IPS-NIHi7 (cell line): Measurements from ENCODE around the gene MICAL2.

ENCODE experiments used
- DNase-seq: peaks from one replicate; pipeline ENCODE4 v3.0.0; 2012; ENCODE audit warnings: mixed read lengths; ENCODE audit errors: extremely low spot score

Gene MICAL2

DNA sequence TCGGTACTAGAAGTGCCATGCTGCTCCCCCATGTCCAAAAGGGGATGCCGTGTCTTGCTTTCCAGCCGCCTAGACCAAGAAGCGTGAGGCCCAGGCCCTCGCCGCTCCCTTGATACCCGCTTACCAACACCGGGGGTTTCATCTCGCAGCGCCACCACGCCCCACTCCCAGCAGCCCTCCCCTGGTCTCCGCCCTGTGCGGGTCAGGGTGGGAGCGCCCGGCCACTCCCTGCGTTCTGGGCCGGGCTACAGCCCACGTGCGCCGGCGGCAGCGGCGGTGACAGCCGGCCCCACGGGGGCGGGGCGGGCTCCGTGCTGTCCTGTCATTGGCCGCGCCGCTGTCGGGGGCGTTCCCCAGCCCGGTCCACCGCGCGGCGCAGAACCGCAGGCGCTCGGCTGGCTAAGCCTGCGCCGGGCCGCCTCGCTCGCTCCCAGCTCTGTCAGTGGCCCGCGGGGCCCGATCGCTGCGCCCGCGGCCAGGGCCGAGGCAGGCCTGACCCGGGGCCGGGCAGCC is at the start of gene MICAL2:
MICAL2 (plus strand) TSS at position 390 of the 513 bp plus-strand sequence. CDS start 51,566 bp downstream, outside the sequence.
- DNase-seq: peak; percentile 98

- DNase-seq: no peak
Measured at GRCh38 chr11:12061851-12062560, 48.4 kb upstream of the MICAL2 start.

DNA sequence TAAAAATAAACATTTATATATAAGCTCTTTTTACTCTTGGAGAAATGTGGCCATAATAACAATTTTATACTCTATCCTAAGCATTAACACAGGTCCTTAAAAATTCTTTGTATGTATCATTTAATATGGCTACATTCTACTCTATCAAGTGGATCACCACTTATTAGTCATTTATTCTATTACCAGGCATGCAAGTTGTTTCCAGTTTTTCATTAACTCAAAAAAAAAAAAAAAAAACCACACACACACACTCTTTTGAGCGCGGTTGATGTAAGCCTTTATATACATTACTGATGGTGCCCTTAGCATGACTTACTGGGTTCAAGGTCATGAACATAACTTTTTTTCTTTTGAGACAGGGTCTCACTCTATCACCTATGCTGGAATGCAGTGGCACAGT is 47.1 kb upstream of the MICAL2 start:
- DNase-seq: no peak

DNA sequence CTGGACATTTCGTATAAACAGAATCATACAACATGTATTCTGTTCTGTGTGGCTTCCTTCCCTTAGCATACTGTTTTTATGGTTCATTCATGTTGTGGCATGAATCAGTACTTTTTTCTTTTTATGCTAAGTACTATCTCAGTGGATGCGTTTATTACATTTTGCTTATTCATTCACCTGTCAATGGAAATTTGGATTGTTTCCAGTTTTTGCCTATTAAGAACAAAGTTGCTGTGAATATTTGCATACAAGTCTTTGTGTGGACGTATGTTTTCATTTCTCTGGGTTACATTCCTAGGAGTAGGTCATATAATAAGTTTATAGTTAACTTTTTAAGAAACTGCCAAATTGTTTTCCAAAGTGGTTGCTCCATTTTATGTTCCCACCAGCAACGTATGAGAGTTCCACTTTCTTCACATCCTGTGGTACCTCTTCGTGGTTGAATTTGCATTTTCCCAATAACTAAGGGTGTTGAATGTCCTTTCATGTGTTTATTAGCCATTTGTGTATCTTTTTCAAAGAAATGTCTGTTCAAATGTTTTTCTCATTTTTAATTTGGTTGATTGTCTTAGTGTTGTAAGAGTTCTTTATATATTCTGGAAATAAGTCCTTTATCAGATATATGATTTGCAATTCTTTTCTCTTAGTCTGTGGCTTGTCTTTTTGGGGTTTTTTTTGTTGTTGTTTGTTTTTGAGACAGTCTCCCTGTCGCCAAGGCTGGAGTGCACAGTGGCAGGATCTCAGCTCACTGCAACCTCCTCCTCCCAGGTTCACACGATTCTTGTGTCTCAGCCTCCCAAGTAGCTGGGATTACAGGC is 46.0 kb upstream of the MICAL2 start:
- no peak for DNase-seq

DNA sequence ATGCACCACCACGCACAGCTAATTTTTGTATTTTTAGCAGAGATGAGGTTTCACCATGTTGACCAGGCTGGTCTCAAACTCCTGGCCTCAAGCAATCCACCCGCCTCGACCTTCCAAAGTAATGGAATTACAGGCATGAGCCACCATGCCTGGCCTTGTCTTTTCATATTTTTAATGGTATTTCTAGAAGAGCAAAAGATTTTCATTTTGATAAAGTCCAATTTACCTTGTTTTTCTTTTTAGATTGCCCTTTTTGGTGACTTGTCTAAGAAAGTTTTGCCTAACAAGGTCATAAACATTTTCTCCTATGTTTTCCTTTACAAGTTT is 45.5 kb upstream of the MICAL2 start:
- DNase-seq: no peak

- peak; percentile 46 for DNase-seq
Measured at GRCh38 chr11:12066056-12066798, 44.2 kb upstream of the MICAL2 start.

- peak; percentile 49 for DNase-seq
Measured at GRCh38 chr11:12066799-12067508, 43.4 kb upstream of the MICAL2 start.

GRCh38 chr11:12067796-12068357 is 42.5 kb upstream of the MICAL2 start:
- no peak for DNase-seq

DNA sequence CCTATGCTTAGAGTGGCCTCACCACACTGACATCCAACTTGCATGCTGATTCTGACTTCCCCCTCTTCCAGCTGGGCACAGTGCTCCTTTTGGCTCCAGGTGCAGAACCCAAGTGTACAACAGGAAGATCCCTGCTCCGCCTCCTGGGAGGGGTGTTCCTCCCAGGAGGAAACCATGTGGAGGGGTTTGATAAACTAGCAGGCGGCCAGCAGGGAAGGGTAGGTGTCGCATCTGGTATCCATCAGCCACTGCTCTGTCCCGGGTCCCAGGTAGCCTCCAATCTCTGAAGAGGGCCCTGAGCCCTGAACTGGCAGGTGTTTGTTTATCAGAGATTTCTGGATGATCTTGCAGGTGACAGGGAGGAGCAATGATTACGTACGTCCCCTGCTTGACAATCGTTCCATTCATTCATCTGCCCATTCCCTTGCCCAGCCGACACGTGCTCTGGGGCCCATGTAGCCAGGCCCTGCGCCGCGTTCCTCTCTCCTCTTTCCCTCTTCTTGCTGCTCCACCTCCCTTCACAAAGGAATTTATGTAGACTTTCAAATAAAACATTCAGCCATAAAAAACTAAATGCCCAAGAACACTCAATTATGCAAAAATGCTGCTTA is 41.2 kb upstream of the MICAL2 start:
- DNase-seq: no peak

DNA sequence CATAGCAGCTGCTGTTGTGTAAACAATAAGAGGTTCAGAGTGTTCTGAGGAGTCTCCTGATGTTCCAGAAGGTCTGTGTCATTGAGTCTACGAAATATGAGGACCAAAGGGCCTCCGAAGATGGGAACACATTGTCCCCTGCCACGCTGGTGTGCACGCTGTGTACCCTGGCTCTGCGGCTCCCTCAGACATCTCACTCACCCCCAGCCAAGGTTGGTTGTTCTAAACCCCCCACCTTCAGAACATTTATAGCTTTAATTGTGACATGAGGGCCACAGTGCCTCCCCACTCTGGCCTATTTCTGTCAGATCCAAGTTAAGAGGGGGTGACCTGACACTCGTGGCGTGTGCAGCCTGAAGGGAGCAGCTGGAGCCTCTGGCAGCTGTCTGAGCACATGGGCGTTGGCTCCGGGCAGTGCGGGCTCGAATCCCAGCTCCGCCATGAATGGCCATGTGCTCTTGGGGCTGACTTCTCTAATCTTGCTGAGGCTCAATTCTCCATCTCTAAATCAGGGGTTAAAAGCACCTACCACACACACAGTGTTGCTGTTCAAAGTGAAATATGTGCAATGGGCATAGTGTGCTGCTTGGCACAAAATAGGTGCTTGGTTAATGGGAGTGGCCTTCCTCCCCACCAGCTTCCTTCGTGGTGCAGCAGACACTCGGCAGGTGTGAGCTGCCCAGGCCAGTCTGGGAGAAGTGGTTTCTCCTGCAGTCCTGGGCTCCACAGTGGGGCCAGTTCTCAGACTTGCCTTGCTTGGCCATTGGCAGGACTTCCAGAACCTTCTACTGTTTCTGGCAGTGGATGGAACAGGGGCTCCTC is 39.7 kb upstream of the MICAL2 start:
- DNase-seq: no peak

- DNase-seq: no peak
Measured at GRCh38 chr11:12071574-12071973, 38.8 kb upstream of the MICAL2 start.

GRCh38 chr11:12073436-12073835 is 37.0 kb upstream of the MICAL2 start:
- no peak for DNase-seq

- DNase-seq: no peak
Measured at GRCh38 chr11:12073886-12074285, 36.5 kb upstream of the MICAL2 start.

DNA sequence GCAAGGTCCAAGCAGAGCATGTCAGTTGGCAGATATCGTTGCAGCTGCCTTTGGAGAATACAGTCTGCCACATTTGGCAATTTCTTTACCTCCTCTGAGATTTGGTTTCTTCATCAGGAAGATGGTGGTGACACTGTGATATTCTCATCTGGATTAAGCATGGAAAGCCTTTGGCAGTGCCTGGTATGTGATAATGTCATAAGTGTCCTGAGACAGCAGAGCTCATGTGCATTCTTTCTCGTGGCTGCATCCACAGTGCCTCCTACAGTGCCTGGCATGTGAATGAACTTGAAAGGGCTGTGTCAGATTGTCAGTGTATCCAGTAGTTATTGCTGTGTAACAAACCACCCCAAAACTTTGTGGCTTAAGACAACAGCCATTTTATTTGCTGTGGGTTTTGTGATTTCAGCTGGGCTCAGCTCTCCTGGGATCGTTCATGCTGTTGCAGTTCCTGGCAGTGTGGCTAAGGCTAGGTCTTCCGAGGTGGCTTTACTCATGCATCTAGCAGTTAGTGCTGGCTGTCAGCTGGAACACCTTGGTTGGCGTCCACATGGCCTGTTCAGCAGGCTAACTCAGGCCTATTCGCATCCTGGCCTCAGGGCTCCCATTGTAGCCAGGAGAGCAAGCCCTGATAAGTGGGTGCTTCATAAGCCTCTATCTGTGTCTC is 35.7 kb upstream of the MICAL2 start:
- DNase-seq: no peak

DNA sequence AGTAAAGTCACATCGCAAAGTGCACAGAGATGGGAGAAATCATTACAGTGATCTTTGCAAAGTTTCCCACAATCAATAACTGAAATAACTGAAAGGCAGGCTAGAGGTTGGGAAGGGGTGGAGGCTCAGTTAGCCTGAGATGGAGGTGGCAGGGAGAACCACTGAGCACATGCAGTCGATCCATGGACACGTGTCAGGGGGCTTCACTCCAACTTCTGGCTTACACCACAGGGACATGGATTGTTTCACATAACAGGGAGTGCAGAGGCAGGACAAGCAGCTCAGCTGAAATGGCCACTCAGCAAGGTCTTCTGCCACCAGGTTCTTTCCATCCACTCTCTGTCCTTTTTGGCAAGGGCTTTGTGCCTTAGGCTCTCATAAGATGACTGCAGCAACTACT is 35.1 kb upstream of the MICAL2 start:
- no peak for DNase-seq

DNA sequence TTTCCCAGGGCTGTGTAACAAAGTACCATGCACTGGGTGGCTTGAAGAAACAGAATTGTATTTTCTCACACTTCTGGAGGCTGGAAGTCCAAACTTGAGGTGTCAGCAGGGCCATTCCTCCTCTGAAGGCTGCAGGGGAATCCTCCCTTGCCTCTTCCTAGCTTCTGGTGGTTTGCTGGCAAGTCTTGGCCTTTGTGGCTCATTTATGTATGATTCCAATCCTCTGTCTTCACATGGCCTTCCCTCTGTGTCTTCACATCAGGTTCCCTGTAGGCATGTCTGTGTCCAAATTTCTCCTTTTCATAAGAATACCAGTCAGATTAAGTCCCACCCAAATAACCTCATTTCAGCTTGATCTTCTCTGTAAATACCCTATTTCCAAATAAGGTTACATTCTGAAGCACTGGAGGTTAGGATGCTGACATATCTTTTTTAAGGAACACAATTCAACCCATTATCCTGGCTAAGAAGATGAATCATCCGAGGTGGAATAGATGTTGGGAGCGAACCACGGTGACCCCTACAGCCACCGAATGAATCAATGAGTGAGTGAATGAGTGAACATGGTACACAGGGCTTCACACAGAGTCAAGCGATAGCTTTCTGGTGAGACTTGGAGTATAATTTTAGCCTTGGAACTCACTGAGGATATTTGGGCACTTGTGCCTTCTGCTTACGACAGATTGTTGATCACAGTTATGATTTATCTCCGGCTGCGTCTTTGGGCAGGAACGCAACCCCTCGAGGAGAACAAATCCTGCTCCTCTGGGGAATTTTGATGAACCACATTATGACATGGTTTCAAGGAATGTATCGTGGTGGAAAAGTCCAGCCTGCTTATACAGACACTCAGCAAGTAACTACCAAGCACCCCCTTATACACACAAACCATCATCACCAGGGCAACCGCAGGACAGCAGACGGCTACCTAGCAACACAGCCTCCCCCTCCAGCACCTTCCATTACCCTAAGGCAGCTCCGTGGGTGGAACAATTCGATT is 34.3 kb upstream of the MICAL2 start:
- DNase-seq: no peak

DNA sequence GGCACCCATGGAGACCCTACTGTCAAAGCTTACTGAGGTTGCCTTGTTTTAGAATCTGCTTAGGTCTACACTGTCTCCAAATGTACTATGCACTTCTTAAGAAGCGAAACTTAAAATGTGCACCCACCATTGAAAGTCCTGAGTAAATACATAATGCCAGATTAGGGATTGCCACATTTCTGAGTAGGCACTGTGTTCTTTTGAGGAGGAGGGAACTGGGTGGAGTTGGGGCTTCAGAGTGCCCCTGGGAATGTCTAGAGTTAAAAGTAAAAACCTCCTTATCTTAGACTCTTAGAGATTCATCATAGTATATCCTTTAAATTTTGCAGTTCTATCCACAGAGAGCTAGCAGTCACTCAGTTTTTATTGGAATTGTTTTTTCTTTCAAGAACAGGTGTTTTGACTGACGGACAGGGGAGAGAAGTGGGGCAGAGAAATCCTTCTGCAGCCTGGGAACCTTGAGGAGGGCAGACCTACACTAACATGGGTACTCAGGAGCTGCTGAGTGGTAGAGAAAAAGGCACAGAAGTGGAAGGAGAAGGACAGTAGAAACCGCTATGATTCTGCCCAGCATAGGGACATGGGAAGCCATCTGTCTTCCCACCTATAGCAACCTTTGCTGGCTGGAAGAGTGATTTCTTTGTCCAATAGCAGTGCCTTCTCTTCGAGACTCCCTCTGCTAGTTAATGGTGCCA is 33.4 kb upstream of the MICAL2 start:
- DNase-seq: no peak
